Keratinocyte (primary cell): Measurements from ENCODE around the gene MCM6. TPM values are rescaled to one million over a fixed set of nuclear protein-coding genes. Genes with fewer than 3 reads are reported as not detected.

Experiments
- DNase-seq: peaks from one replicate; pipeline ENCODE4 v3.0.0-alpha.2; 2011; ENCODE audit warnings: low read depth, missing footprints, low spot score
- FAIRE-seq: peaks from 2 replicates; lab custom pipeline; 2011; peaks lifted over from hg19 to GRCh38; lab: Jason Lieb, UNC
- H2AFZ ChIP-seq: 2 replicates; pipeline ENCODE4 v1.6.0; 2012; ENCODE audit warnings: low read length, control low read depth, inconsistent platforms; ENCODE audit not compliant: control insufficient read depth
- H3K27ac ChIP-seq: 2 replicates; pipeline ENCODE4 v1.5.1; 2011; ENCODE audit warnings: low read length; ENCODE audit not compliant: control insufficient read depth, insufficient read depth
- H3K27me3 ChIP-seq: 3 replicates; pipeline ENCODE4 v1.6.0; 2011; ENCODE audit warnings: low read length; ENCODE audit not compliant: control insufficient read depth, insufficient read depth; ENCODE audit errors: extremely low read depth
- H3K36me3 ChIP-seq, 2 experiments: 2 replicates in 1 of 2; 3 replicates in 1 of 2; pipeline ENCODE4 v1.5.1; 2011; ENCODE audit warnings: low read length in 2 of 2, mild to moderate bottlenecking in 1 of 2; ENCODE audit not compliant: control insufficient read depth in 2 of 2, insufficient read depth in 2 of 2; ENCODE audit errors: extremely low read depth in 1 of 2
- H3K4me1 ChIP-seq: 3 replicates; pipeline ENCODE4 v1.5.1; 2011; ENCODE audit warnings: low read length; ENCODE audit not compliant: control insufficient read depth, insufficient read depth; ENCODE audit errors: extremely low read depth
- H3K4me2 ChIP-seq: 3 replicates; pipeline ENCODE4 v1.6.0; 2011; ENCODE audit warnings: low read depth, low read length; ENCODE audit not compliant: control insufficient read depth, insufficient read depth; ENCODE audit errors: extremely low read depth
- H3K4me3 ChIP-seq, 3 experiments: fragments of 200-600 bp in 1 of 3; sonication (generic) in 1 of 3; 2 replicates in 2 of 3; 3 replicates in 1 of 3; pipeline ENCODE4 v1.5.1; 2011 to 2016; ENCODE audit warnings: low read length in 3 of 3, mild to moderate bottlenecking in 3 of 3, control low read depth in 2 of 3, inconsistent platforms in 1 of 3, low read depth in 1 of 3, mixed read lengths in 1 of 3, mixed run types in 1 of 3, moderate library complexity in 1 of 3; ENCODE audit not compliant: control insufficient read depth in 2 of 3, insufficient read depth in 2 of 3; ENCODE audit errors: extremely low read depth in 1 of 3
- H3K79me2 ChIP-seq: 2 replicates; pipeline ENCODE4 v1.6.0; 2012; ENCODE audit warnings: low read length; ENCODE audit not compliant: control insufficient read depth, insufficient read depth
- H3K9ac ChIP-seq: 3 replicates; pipeline ENCODE4 v1.6.0; 2011; ENCODE audit warnings: low read length; ENCODE audit not compliant: control insufficient read depth, insufficient read depth; ENCODE audit errors: extremely low read depth
- H3K9me1 ChIP-seq: 3 replicates; pipeline ENCODE4 v1.6.0; 2011; ENCODE audit warnings: low read length; ENCODE audit not compliant: control insufficient read depth, insufficient read depth; ENCODE audit errors: extremely low read depth
- H3K9me3 ChIP-seq: 2 replicates; pipeline ENCODE4 v1.5.1; 2012; ENCODE audit warnings: low read depth, low read length; ENCODE audit not compliant: control insufficient read depth
- H4K20me1 ChIP-seq: 3 replicates; pipeline ENCODE4 v1.6.0; 2011; ENCODE audit warnings: low read length; ENCODE audit not compliant: control insufficient read depth, insufficient read depth; ENCODE audit errors: extremely low read depth
- CTCF ChIP-seq, 3 experiments: IDR thresholded peaks in 1 of 3; conservative IDR thresholded peaks in 1 of 3; optimal IDR thresholded peaks in 1 of 3; 2 replicates in 2 of 3; 3 replicates in 1 of 3; pipeline versions ENCODE3 to v1.5.1; 2011; ENCODE audit warnings: low read length in 3 of 3, mild to moderate bottlenecking in 3 of 3, moderate library complexity in 2 of 3, control low read depth in 1 of 3, inconsistent platforms in 1 of 3; ENCODE audit not compliant: insufficient read depth in 2 of 3; ENCODE audit errors: extremely low read depth in 1 of 3
- EZH2 ChIP-seq: IDR thresholded peaks from one replicate; pipeline ENCODE4 v1.6.1; 2012; ENCODE audit warnings: inconsistent platforms, mild to moderate bottlenecking, low read length, moderate library complexity
- dilution Hi-C: fragments of 300-500 bp; cut with MboI; formaldehyde crosslinking; loops from one replicate; pipeline ENCODE4 v1.7.0; 2020; ENCODE audit warnings: low sequenced_read_pairs; ENCODE audit not compliant: extremely low pct_ligation_motif_present
- polyA plus RNA-seq, 5 experiments: library from polyadenylated mRNA; depleted of rRNA in 3 of 5; stranded (reverse) in 3 of 5; stranded (forward) in 1 of 5; unstranded in 1 of 5; fragments of >200 nt; gene quantifications; 1 replicate in 1 of 5; 2 replicates in 3 of 5; 3 replicates in 1 of 5; pipeline versions ENCODE4 v1.2.1 to v1.2.3, GENCODE V29; 2011 to 2012; ENCODE audit warnings: missing spikeins in 2 of 5, low read depth in 1 of 5, low replicate concordance in 1 of 5

Gene MCM6
- polyA plus RNA-seq, 1 donor (not counting 4 experiments of a cell fraction or from before 2014, with no cell fraction given): 23.2 TPM

GRCh38 chr2:135839713-135840112 is 36.5 kb downstream of the MCM6 start:
- Histone ChIP-seq H3K27ac (no peak overlapping the region), H3K4me2 (no peak overlapping the region), H3K27me3 (no peaks in the 10 kb centered on the region), H3K79me2 (no peaks in the 10 kb centered on the region), H3K9me1 (no peaks in the 10 kb centered on the region), H2AFZ (no peak overlapping the region), H4K20me1 (no peaks in the 10 kb centered on the region), H3K4me3 (no peak overlapping the region), H3K36me3 (peaks cover 0 to 3% of the 10 kb centered on the region in 2 experiments), H3K4me1 (no peaks in the 10 kb centered on the region), H3K9me3 (no peaks in the 10 kb centered on the region), H3K9ac (no peak overlapping the region)
- no peak for TF ChIP-seq EZH2
- FAIRE-seq: no peak
- no peak for DNase-seq
- dilution Hi-C loops: no loop called here

DNA sequence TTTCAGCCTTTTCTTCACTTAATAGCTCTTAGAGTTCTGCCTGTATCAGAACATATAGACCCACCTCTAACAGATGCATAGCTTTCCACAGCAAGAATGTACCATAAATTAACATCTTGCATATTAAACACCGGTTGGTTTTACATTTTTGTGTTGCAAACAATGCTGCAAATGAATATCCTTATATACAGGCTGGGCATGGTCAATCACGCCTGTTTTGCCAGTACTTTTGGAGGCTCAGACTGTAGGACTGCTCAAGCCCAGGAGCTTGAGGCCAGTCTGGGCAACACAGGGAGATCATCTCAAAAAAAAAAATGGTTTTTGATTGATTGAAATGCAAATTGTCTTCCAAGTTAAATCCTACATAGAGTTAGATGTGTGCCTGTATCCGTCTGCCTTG is 37.7 kb downstream of the MCM6 start:
- no peak for FAIRE-seq

More for the DNA sequence above, 37.7 kb downstream of the MCM6 start:
- Histone ChIP-seq H3K4me3 (no peak overlapping the region), H3K27ac (no peak overlapping the region), H3K9me3 (no peaks in the 10 kb centered on the region), H2AFZ (no peak overlapping the region), H3K79me2 (no peaks in the 10 kb centered on the region), H3K4me2 (no peak overlapping the region), H3K4me1 (no peaks in the 10 kb centered on the region), H3K27me3 (no peaks in the 10 kb centered on the region), H3K9me1 (no peaks in the 10 kb centered on the region), H3K9ac (no peak overlapping the region), H4K20me1 (no peaks in the 10 kb centered on the region), H3K36me3 (no peaks in the 10 kb centered on the region)
- dilution Hi-C loops: no loop called here
- TF ChIP-seq CTCF (optimal IDR thresholded peaks at IDR 0.05 in 1 of 3, IDR thresholded peaks at IDR 0.05 in 1 of 3, conservative IDR thresholded peaks at IDR 0.05 in 1 of 3; ENCODE audit: extremely low read depth in 1 of 3, insufficient read depth in 2 of 3, low read length in 3 of 3): no peak
- no peak for TF ChIP-seq EZH2
- no peak for DNase-seq
